PC-9 (cell line): Measurements from ENCODE around the gene ZNF438. TPM values are rescaled to one million over a fixed set of nuclear protein-coding genes. Genes with fewer than 3 reads are reported as not detected.

Experiments
- BruUV-seq: library from RNA; stranded (reverse); fragments of 400-500 nt; replicated peaks from 2 replicates; lab custom pipeline; 2021; lab: Mats Ljungman, UMichigan
- CTCF ChIA-PET: fragments of 300-600 bp; sonication (Branson Sonifier 250); formaldehyde crosslinking; loops from one replicate; lab custom pipeline; 2022; ENCODE audit warnings: antibody characterized with exemption; lab: Charles Lee
- POLR2A ChIA-PET: fragments of 300-600 bp; sonication (Branson Sonifier 250); formaldehyde crosslinking; loops from one replicate; lab custom pipeline; 2022; ENCODE audit warnings: antibody characterized with exemption; ENCODE audit not compliant: unreplicated experiment; lab: Charles Lee
- DNase-seq, 2 experiments: peaks; one replicate each; pipeline versions ENCODE4 v3.0.0 to v3.0.0-alpha.2; 2015 to 2022; ENCODE audit warnings: mixed read lengths in 1 of 2
- H2AFZ ChIP-seq: fragments of 200-600 bp; sonication (generic); 2 replicates; pipeline ENCODE4 v1.8.1; 2017; ENCODE audit warnings: antibody characterized with exemption
- H3F3A ChIP-seq: fragments of 200-600 bp; sonication (generic); 2 replicates; pipeline ENCODE4 v1.8.1; 2017; ENCODE audit warnings: antibody characterized with exemption, mild to moderate bottlenecking, low read depth; ENCODE audit not compliant: insufficient read depth
- H3K27ac ChIP-seq: fragments of 200-600 bp; sonication (generic); 2 replicates; pipeline ENCODE4 v1.6.1; 2016; ENCODE audit warnings: mixed run types
- H3K27me3 ChIP-seq: fragments of 200-600 bp; sonication (generic); 2 replicates; pipeline ENCODE4 v1.6.1; 2016; ENCODE audit warnings: low read depth, mixed run types; ENCODE audit not compliant: insufficient read depth
- H3K36me3 ChIP-seq: fragments of 200-600 bp; sonication (generic); 2 replicates; pipeline ENCODE4 v1.6.1; 2016; ENCODE audit warnings: low read depth, mixed run types
- H3K4me1 ChIP-seq: fragments of 200-600 bp; sonication (generic); replicated peaks from 2 replicates; pipeline ENCODE4 v1.6.1; 2016; ENCODE audit warnings: mixed run types; ENCODE audit not compliant: insufficient read depth
- H3K4me2 ChIP-seq: fragments of 200-600 bp; sonication (generic); 2 replicates; pipeline ENCODE4 v1.6.1; 2017; ENCODE audit warnings: mixed run types
- H3K4me3 ChIP-seq: fragments of 200-600 bp; sonication (generic); 2 replicates; pipeline ENCODE4 v1.6.1; 2016; ENCODE audit warnings: mixed run types
- H3K79me2 ChIP-seq: fragments of 200-600 bp; sonication (generic); 2 replicates; pipeline ENCODE4 v1.6.1; 2017; ENCODE audit warnings: low read depth, mixed run types
- H3K9me2 ChIP-seq: fragments of 200-600 bp; sonication (generic); 2 replicates; pipeline ENCODE4 v1.8.1; 2017; ENCODE audit warnings: mild to moderate bottlenecking; ENCODE audit not compliant: insufficient read depth
- H3K9me3 ChIP-seq: fragments of 200-600 bp; sonication (generic); 2 replicates; pipeline ENCODE4 v1.8.1; 2016; ENCODE audit warnings: low read depth; ENCODE audit not compliant: insufficient read depth
- H4K20me1 ChIP-seq: fragments of 200-600 bp; sonication (generic); 2 replicates; pipeline ENCODE4 v1.8.1; 2017; ENCODE audit not compliant: insufficient read depth
- CTCF ChIP-seq: fragments of 200-600 bp; sonication (generic); conservative IDR thresholded peaks from 2 replicates; pipeline ENCODE4 v1.6.1; 2017; ENCODE audit warnings: mixed run types, antibody characterized with exemption, mild to moderate bottlenecking, moderate library complexity
- EZH2 ChIP-seq: fragments of 200-600 bp; sonication (generic); IDR thresholded peaks from 2 replicates; pipeline ENCODE4 v1.8.0; 2017; ENCODE audit warnings: antibody characterized with exemption, low read depth
- intact Hi-C: fragments of 100-400 bp; cut with micrococcal nuclease; formaldehyde crosslinking; loops from one replicate; pipeline ENCODE4 v1.10.0; 2022; ENCODE audit not compliant: unreplicated experiment
- total RNA-seq: library from RNA; stranded (reverse); gene quantifications from 2 replicates; pipeline ENCODE4 v1.2.3, GENCODE V29; 2021

ZNF438 gene
- total RNA-seq, 1 experiment from 2014 or later = 4.7 TPM

- Histone ChIP-seq H3K4me1 (no peaks in the 10 kb centered on the region), H3K4me2 (no peak overlapping the region)
- intact Hi-C loops = no loop called here
Observed at GRCh38 chr10:30999070-30999712, 32.5 kb downstream of the ZNF438 start.

GRCh38 chr10:30997536-30998235 is 34.0 kb downstream of the ZNF438 start:
- no peaks in the 10 kb centered on the region for H3K4me1 ChIP-seq
- H3K9me3 ChIP-seq = no peaks in the 10 kb centered on the region; the same call in 1 of the 2 replicates
- H3K4me3 ChIP-seq = no peak overlapping the region
- no peaks in the 10 kb centered on the region for H3K27me3 ChIP-seq
- no peak overlapping the region for H3K4me2 ChIP-seq
- no peaks in the 10 kb centered on the region for H3K79me2 ChIP-seq
- BruUV-seq = no TSS peak
- H2AFZ ChIP-seq = no peak overlapping the region
- no peak overlapping the region for H3K27ac ChIP-seq
- no peaks in the 10 kb centered on the region for H3K9me2 ChIP-seq
- CTCF ChIA-PET = no interaction called here
- no peaks in the 10 kb centered on the region for H4K20me1 ChIP-seq
- no peaks in the 10 kb centered on the region for H3K36me3 ChIP-seq
- intact Hi-C loops = no loop called here
- H3F3A ChIP-seq = no peaks in the 10 kb centered on the region
- DNase-seq = no peak
- POLR2A ChIA-PET = no interaction called here
- TF ChIP-seq EZH2 (no peak), CTCF (no peak)

More at GRCh38 chr10:30999070-30999712, 32.5 kb downstream of the ZNF438 start:
- no TSS peak for BruUV-seq
- Histone ChIP-seq H3K27me3 (no peaks in the 10 kb centered on the region), H3F3A (no peaks in the 10 kb centered on the region), H3K27ac (no peak overlapping the region), H3K4me3 (no peak overlapping the region), H3K79me2 (no peaks in the 10 kb centered on the region), H2AFZ (no peak overlapping the region), H3K9me3 (no peaks in the 10 kb centered on the region), H3K9me2 (no peaks in the 10 kb centered on the region), H3K36me3 (no peaks in the 10 kb centered on the region), H4K20me1 (no peaks in the 10 kb centered on the region)
- no peak for DNase-seq
- CTCF ChIA-PET = interaction anchor here (0.6 kb wide), 2 partner anchors 291 to 1696 kb away, joined by 4 to 5 read pairs; no protein-coding TSS in a partner anchor
- POLR2A ChIA-PET = interaction anchor here (0.5 kb wide), 1 partner anchor 566 kb away, joined by 3 read pairs; no protein-coding TSS in a partner anchor
- no peak for TF ChIP-seq CTCF

GRCh38 chr10:30996481-30997005 is 35.1 kb downstream of the ZNF438 start:
- no peaks in the 10 kb centered on the region for H4K20me1 ChIP-seq
- no peaks in the 10 kb centered on the region for H3K4me1 ChIP-seq
- TF ChIP-seq EZH2 (no peak), CTCF (no peak)
- no peaks in the 10 kb centered on the region for H3K9me2 ChIP-seq
- no peak overlapping the region for H3K27ac ChIP-seq
- H2AFZ ChIP-seq = no peak overlapping the region
- no peak for DNase-seq
- no peaks in the 10 kb centered on the region for H3K27me3 ChIP-seq
- H3F3A ChIP-seq = no peaks in the 10 kb centered on the region
- CTCF ChIA-PET = no interaction called here
- BruUV-seq = no TSS peak
- no peak overlapping the region for H3K4me3 ChIP-seq
- H3K79me2 ChIP-seq = no peaks in the 10 kb centered on the region
- H3K36me3 ChIP-seq = no peaks in the 10 kb centered on the region
- H3K9me3 ChIP-seq = no peaks in the 10 kb centered on the region; the same call in 1 of the 2 replicates
- intact Hi-C loops = no loop called here
- H3K4me2 ChIP-seq = no peak overlapping the region
- POLR2A ChIA-PET = no interaction called here
